22Rv1 (cell line): ENCODE measurements around the gene CD40LG.
A peak's percentile ranks its signal among the peaks of the same experiment; 100 is the strongest.

ENCODE experiments used
- H3K27ac ChIP-seq: fragments of 450-650 bp; 2 replicates; pipeline ENCODE4 v1.5.1; 2017
- CTCF ChIP-seq: fragments of 450-650 bp; IDR thresholded peaks from 2 replicates; pipeline ENCODE4 v1.5.1; 2017; ENCODE audit warnings: mild to moderate bottlenecking
- ZFX ChIP-seq: fragments of 450-650 bp; IDR thresholded peaks from 2 replicates; pipeline ENCODE4 v1.6.1; 2017; ENCODE audit warnings: antibody characterized with exemption, borderline replicate concordance

The CD40LG gene

GRCh38 chrX:136694431-136695087, 46.6 kb downstream of the CD40LG start:
- no peak overlapping the region for H3K27ac ChIP-seq

GRCh38 chrX:136697156-136697555, 49.2 kb downstream of the CD40LG start:
- no peak overlapping the region for H3K27ac ChIP-seq
- no peak for TF ChIP-seq ZFX
- TF ChIP-seq CTCF = no peak

More at GRCh38 chrX:136694431-136695087, 46.6 kb downstream of the CD40LG start:
- TF ChIP-seq CTCF = peak; percentile 58
- no peak for TF ChIP-seq ZFX

DNA sequence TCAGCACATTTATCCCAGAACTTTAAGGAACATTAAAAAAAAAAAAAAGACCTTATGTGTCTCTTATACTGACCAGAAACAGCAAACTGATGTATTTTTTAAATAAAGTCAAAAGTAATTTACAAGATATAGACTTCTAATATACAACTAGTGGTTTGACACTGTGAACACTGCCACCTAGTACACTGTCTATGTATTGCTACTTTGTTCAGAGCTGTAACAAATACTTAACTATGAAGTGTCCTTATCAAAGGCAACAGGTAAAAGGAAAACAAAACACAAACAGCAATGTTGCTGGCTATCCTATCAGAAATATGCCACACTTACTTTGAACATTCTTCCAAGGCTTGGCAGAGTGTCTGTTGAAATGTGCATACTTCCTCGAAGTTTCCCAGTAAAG, 60.4 kb downstream of the CD40LG start:
- TF ChIP-seq ZFX = no peak
- TF ChIP-seq CTCF = peak; percentile 67
- H3K27ac ChIP-seq = no peak overlapping the region
